Activated CD8-positive, alpha-beta memory T cell treated with anti-CD3 and anti-CD28 coated beads for 24 hours (primary cell): ENCODE measurements around the gene ELK4.

Source experiments
- DNase-seq: peaks from one replicate; pipeline ENCODE4 v3.0.0-alpha.2; 2020

ELK4 gene

DNA sequence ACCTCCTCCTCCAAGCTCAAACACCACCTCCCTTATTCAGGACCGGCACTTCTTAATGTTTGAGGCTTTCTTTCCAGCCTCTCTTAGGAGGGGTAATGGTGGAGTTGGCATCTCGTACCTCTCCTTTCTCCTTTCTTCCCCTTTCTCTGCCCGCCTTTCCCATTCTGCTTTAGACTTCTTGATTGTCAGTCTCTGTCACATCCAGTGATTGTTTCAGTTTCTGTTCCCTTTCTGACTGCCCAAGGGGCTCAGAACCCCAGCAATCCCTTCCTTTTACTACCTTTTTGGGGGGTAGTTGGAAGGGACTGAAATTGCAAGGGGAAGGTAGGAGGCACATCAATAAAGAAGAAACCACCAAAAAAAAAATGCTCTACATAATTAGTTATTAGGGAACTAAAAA lies 5.6 kb downstream of the ELK4 start:
- DNase-seq: no peak

DNA sequence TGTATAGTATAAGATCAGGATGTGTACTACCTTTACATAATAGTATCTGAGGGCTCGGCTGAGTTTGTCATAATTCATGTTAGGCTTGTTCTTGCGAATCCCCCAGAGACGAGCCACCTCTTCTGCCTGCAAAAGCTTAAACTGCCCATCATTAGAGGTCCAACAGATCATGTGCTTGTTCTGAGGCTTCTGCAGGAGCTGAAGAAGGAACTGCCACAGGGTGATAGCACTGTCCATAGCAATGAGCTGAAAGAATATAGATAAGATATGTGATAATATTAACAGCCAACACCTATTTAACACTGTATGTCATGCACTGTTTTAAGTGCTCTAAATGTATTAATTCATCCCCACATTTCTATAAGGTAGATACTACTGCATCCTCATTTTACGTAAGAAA lies 8.2 kb downstream of the ELK4 start:
- no peak for DNase-seq

DNA sequence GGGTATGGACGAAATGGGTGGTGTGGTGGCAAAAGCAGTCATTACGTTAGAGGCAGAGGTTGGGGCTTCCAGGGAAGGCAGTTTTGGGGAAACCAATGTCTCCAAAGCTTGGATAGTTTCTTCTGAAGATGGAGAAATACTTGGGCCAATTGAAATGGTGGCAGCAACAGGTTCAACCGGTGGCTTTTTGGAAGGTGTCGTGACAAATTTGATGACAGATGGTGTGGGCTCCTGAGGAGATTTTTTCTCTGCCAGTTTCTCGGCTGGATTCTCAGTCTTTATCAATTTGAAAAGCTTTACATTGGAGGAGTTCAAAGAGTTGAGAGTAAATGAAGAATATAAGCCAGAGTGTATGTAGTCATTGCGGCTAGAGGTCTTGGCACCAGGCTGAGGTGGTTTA lies 11.5 kb downstream of the ELK4 start:
- DNase-seq: no peak

DNA sequence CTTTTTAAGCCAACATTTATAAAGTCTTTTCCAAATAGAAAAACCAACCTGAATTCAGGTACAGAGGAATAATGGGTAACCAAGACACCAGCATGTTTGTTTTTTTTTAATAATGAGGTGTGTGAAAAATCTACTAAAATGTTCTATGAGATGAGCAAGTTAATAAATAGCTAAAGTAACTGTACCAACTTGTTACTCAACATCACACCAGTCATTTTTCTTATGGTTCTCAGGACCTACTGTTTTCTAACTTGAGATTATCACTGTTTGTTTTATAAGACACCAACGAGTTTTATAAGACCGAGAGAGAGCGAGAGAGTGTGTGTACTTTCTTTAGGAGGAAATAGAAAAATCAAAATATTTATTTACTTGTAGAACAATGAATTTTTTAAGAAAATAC lies 12.4 kb downstream of the ELK4 start:
- no peak for DNase-seq

DNA sequence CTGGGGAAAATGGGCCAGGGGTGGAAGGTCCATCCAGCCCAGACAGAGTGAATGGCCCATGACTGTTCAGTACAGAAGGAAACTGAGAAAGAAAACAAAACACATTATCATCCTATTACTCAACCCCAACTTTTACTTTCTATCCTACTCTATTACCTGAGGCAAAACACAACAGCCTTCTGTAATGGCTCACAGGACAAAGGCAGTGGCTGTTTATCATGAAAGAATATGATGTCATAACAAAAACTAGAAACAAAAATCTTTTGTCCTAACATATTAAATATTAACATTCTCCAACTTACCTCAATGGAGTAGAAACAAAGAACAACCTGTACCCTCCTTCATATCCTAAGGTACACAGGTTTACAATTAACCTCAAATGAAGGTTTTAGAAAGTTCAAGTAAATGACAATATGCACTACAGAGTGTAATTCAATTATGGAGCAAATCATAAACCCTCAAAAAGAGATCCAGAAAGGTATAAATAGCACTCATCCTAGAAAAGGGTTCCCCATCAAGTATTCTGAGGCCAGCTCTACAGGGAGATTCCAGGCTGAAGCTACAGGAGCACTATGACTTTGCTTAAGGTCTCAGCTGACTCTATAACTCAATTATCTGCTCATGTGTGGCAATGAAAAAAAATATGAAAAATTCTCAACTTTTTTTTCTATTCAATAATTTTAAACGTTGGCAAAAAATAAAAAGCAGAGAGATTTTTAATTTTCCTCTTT lies 15.1 kb downstream of the ELK4 start:
- no peak for DNase-seq

DNA sequence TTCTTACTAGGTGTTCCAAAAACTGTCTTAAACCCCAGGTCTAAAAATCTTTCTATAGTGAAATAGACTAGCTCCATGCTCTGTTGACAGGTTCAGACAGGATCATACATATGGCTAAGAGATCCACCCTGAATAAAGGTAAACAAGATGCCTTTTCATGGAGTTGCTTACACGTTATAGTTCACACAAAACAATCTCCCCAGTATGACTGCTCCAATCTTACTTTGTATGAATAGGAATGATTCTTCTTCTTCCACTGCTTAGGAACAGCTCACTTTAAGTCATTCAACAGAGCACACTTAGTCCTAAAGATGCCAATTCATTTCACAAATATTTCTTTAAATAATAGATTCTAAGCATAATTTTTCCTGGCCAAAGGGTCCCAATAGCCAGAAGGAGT lies 16.0 kb downstream of the ELK4 start:
- no peak for DNase-seq

DNA sequence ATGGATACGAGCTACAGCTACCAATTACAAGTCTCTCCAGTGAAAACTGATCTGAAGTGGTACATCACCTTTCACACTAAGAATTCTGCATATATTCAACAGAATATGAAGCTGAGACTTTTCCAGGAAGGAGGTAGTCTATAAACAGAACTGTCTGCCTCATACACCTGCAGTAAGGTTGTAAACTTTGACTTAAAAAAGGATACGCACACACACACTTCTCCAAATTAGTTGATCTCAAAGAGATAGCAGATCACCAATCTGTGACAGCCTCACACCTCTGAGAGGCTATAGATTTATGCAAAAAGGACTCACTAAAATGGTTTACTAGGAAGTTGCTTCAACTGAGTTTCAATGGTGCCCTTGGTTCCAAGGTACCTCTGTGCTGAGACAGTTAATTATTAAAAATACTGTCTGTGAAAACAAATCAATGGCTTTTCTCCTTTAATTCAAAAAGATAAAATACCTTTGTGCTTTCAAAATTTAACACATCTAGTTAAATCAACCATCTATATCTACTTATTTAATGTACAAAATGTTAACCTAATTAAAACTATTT lies 17.9 kb downstream of the ELK4 start:
- DNase-seq: no peak

DNA sequence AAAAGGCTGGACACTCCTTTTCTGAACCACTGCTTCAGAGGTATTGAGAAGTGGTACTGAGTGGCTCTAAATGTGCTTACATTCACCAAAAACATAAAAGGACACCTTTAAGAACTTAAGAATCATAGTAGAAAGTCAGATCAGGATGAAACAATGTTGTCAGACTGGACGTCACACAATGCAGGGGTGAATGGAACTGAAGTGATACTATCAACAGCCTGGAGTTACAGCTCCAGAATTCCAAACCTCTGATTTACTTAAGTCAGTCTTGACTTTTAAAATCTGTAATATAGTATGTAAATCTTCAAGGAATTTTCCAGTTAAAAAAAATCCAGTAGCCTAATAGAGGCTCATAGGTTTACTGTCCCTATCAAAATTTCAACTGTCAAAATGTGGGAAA lies 19.3 kb downstream of the ELK4 start:
- DNase-seq: no peak

DNA sequence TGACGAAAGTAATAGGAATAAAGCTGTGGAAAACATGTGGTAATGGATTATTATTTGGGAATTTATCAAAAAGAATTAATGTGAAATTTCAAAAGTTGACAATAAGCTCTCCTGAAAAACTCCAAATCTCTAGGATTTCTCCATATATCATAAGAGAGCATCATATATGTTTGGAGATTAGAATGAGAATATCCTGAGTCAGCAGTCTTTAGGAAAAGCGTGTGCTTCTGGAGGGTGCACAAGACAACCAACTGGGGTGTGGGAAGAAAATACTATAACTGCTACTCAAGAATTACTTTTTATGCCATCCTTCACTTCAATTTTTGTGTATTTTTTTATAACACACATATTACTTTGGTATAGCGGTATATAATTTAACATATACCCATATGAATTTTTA lies 19.7 kb downstream of the ELK4 start:
- DNase-seq: no peak

DNA sequence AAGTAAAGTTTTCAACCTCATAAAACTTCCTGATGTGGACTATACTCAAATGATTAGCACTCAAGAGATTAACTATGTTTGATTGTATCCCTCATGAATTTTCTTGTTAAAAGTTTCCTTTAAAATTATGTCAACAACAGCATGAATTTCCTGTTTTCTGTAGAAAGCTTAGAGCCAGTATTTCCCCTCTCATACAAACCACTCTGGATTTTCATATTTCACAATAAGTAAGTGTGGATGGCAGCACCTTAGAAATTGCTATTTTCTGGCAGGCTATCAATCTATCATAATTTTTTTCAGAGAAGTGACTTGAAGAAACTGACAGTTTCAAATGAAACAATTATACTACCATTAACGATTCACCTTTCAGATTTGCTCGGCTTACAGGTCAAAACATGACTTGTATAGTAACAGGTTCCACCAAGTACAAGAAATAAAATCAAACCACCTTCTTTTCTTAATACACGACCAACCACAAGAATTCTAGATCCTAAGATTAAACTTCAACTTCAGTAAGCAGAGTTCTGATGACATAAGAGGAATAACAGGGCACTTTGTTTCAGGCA lies 20.8 kb downstream of the ELK4 start:
- no peak for DNase-seq

DNA sequence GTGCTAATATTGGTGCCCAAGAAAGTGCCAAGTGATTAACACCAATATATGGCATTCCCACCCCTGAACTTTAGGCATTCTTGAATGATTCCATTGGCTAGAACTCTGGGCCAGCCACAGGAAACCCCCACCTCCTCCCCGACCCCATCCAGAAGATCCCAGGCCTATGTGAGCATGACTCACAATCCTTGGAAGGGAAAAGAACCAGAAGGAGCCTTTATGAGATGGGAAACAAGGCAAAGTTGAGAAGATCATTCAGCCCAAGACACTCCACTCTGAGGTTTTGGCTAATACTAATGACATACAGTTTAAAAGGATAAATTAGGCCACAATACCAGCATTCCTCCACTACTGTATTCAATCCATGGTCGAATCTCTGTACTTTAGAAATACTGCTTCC lies 21.8 kb downstream of the ELK4 start:
- DNase-seq: no peak

DNA sequence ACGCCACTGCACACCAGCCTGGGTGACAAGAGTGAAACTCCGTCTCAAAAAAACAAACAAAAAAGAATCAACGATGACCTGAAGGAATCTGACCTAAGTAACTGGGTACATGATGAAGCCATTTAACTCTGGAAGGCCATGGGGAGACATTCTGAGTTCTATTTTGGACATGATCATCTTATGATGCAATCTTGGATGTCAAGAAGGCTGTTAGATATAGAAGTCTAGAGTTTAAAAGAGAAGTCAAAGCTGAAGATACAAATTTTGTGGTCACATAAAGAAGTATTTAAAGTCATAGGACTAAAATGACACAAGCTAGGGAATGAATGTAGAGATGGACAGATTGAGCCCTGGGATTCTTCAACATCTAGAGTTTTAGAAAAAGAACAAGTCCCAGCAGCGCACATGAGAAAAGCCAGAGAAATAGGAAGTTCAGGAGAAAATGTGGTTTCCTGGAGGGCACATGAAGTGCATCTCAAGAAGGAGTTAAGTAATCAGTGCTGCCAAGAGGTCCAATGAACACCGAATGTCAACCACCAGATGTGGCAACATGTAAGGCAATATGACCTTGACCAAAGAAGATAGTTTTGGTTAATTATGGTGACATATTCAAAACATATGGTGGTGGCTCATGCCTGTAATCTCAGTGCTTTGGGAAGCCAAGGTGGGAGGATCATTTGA lies 26.8 kb downstream of the ELK4 start:
- no peak for DNase-seq

DNA sequence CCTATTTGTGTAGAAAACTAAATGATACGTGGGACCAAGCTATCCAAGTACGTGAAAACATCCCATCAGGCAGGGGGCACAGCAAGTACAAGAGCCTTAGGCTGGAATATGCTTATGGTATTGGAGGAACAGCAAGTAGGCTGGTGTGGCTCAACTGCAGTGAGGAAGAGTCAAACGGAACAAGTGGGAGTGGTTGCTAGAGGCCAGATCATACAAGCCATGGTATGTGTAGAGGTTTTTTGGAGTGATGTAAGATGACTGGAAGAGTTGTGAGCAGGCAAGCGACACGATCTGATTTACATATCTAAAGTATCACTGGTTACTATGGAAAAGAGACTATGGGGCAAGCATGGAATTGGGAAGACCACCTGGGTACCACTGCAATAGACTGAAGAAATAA lies 27.8 kb downstream of the ELK4 start:
- DNase-seq: peak; percentile 32

DNA sequence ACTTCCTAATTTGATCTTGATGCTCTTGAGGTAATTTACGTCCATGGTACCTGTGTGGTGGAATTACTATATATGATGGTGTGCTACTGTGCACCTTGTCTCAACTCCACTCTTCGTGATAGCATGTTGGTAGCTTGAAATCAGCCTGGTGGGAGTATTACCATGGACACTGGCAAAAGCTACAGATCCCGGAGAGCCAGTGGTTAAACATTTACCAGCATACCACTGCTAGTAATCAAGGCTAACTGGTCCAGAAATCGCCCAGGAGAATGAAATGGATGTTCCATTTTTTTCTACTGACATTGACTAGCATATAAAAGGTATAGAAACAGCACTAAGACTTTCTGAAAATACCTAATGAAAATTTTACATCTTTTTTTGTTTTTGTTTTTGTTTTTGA lies 30.6 kb downstream of the ELK4 start:
- DNase-seq: no peak

DNA sequence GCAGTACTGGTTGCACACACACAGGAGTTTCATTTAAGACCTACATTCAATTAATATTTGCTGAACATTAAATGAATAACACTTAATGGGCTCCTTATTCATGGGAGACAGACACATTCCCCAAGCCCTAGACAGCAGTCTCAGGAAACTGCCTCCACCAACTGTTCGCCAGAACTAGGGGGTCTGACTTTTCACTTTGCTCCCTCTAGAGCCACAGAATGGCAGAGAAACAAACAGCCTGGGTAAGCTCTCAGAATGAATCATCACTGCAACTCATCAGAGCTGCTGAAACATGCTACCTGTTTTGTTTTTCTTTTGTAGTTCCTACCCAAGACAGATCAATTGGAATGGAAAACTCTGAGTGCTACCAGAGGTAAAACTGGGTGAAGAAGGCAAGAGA lies 31.7 kb downstream of the ELK4 start:
- DNase-seq: peak; percentile 60

DNA sequence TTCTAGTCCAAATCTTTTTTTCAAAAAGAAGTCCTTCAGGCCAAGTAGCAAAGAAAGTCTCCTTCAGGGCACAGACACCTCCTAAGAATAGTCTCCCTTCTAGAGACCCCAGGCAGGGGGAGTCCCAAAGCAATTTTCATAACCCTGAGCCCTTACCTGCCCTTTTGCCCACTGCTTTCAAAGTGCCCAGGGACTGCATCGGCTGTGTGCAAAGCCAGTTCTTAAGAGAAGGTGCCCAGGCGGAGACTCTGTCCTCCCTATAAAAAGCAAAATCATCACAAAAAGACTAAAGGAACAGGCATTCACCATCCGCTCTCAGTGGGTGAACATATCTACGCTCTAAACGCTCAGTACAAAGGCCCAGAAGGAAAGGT lies 32.2 kb downstream of the ELK4 start:
- peak; percentile 44 for DNase-seq

DNA sequence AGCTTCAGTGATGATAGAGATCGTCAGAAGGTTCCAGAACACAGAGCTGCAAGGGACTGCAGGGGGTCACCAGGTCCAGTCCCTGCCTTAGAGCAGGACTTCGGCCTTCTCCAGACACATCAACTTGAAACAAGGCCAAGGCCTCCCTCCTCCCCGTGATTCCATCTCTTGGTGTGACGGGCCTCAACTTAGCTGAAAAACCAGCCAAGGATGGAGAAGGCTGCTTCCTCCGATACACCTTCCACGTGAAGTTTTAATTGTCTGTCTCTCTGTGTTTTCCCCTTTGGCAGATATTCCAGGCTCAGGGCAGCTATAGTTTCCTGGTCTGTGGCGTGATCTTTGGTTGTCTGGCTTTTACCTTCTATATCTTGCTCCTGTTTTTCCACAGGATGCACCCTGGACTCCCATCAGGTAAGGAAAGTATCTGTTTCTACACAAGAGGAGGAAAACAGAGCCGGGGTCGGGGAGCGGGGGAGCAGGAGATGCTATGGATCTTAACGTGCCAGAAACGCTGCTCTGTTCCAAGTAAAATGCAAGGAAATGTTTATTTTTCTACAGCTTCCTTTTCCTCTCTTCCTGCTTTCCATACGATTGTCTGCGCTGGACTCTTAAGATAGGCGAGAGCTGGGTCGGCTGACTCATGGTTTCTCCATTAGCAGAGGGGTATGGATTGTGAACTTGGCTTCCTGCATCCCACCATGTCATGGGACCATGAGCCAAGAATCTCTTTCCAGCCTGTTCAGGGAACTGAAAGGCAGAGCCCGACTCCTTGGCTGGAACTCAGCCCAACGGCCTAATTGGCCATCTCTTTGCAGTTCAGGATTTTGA lies 32.8 kb downstream of the ELK4 start:
- peak; percentile 42 for DNase-seq

DNA sequence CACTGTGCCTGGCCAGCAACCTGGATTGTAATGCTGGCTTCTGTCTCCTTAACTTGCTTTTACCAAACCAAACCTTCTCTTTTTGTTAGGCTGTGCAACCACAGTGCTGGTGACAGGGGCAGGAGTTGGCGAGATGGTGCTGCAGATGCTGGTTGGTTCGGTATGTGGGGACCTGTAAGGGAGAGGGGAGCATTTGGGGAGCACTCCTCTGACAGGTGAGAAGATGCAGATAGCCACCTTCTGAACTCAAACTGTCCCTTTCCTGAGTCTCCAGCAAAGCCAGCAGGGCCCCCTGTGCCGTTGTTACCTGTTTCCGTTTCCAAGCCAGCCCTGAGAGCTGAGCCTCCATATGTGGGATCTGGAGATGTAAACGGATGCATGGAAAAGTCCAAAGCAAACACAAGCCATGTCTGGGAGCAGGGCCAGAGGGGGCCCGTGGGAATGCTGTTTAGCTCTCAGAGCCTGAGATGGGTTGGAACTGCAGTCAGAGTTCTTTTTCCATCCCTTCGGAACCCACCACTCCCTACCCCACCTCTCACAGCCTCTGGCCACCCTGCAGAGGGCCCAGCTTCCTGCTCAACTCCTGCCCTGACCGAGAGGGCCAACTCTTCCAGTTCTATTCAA lies 34.0 kb downstream of the ELK4 start:
- DNase-seq: peak; percentile 44

DNA sequence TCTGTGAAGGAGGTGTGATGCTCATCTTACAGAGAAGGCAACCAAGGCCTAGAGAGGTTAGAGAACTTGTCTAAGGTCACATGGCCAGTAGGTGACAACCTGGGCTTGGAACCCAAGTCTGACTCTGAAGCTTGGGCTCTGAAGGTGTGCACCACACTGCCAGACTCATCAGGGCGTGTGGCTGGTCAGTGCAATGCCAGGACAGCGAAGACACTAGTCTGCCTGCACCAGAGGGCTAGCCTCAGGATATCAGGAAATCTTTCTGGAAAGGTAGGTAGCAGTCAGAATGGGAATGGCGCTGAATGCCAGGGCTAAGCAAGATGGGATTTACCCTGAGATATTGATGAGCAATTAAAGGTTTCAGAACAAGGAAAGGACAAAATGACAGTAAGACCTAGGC lies 34.9 kb downstream of the ELK4 start:
- DNase-seq: peak; percentile 42

DNA sequence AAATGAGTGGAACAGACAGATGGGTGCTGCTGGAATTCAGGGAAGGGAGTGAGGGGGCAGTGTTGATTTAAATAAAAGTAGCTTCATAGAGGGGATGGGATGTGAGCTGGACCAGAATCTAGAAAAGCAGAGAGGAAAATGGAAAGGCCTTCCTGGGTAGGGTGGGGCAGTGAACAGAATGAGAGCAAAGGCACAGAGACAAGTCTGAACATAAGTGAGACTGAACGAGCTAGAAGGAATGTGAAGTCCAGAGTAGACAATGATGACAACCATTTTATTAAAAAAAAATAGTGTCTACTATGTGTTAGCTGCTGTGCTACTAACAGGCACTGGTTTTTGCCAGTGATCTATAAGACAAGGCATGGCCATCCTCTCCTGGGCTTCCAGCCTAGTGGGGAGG lies 36.0 kb downstream of the ELK4 start:
- no peak for DNase-seq

DNA sequence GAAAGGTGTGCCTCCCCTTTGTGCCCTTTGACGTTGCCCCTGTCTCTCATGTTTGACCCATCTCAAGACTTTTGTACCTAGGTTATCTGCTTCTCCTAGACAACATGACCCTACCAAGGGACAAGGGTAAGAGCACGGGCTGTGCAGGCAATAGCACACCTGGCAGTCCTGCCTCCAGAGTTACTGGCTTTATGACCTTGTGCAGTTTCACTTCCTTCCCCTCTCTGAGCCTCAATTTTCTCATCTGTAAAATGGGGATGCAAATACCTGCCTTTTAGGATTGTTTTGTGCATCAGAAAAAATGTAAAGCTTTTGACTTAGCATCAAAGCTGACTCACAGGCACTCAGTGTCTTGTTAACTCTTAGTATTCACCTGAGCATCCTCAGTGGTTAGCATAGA lies 36.4 kb downstream of the ELK4 start:
- DNase-seq: no peak

DNA sequence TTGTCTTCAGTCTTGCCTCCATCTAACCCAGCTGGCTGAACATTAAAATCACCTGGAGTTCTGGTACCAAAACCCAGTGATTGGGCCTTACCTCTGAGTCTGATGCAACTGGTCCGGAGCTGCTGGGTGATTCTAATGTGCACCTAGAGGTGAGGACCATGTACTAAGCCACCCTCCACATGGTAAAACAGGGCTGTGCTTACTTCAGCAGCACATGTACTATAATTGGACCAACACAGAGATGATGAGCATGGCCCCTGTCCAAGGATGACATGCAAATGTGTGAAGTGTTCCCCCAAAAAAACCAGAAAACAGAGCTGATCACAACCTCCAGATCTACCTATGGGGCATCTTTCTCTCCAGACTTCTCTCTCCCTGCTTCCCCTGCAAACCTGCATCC lies 37.0 kb downstream of the ELK4 start:
- no peak for DNase-seq

DNA sequence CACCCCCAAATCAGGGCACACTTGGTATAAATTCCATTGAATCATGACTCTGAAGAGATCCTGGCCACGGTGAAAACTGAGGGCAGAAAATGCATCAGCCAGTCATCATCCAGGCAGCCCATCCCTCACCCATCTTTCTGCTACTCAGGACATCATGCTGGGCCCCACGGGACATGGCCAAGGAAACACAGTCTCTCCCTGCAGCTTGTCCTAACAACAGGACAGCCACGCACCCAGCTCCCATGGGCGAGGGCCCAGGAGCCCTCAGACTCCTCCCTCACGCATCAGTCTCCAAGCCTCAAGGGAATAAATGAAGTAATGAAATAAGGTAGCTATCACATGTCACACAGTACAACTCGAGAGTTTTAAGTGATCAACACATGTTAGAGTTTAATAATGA lies 37.8 kb downstream of the ELK4 start:
- peak; percentile 54 for DNase-seq
